HCT116 (cell line): Measurements from ENCODE around the gene NRP1. TPM values are rescaled to one million over a fixed set of nuclear protein-coding genes. Genes with fewer than 3 reads are reported as not detected.

ENCODE experiments used
- ATAC-seq: fragments of 200-7000 bp; cut with Tn5 transposase; 2 replicates; pipeline ENCODE4 v1.9.1; 2020; ENCODE audit warnings: mild to moderate bottlenecking, moderate library complexity
- BruUV-seq: library from RNA; stranded (reverse); fragments of 400-500 nt; replicated peaks from 2 replicates; lab custom pipeline; 2021; lab: Mats Ljungman, UMichigan
- CTCF ChIA-PET: fragments of 300-600 bp; sonication (Branson Sonifier 250); formaldehyde crosslinking; loops from one replicate; lab custom pipeline; 2021; ENCODE audit warnings: antibody characterized with exemption; lab: Charles Lee
- POLR2A ChIA-PET: fragments of 300-600, 350-600 bp; sonication (Branson Sonifier 250); formaldehyde crosslinking; loops from one replicate; lab custom pipeline; 2021; ENCODE audit warnings: antibody characterized with exemption; lab: Charles Lee
- RAD21 ChIA-PET, 2 experiments: fragments of 300-600 bp; sonication (Branson Sonifier 250); formaldehyde crosslinking; loops; one replicate each; lab custom pipeline; 2023; ENCODE audit warnings: low total read pairs in 2 of 2; ENCODE audit not compliant: uncharacterized antibody in 2 of 2, unreplicated experiment in 2 of 2, low non-redundant PET in 1 of 2; lab: Charles Lee
- DNase-seq: peaks from one replicate; pipeline ENCODE4 v3.0.0-alpha.2; 2010; ENCODE audit warnings: low read depth, low spot score
- H2AFZ ChIP-seq: fragments of 200-600 bp; shearing (Covaris generic), sonication (generic); 2 replicates; pipeline ENCODE4 v1.6.1; 2017; ENCODE audit warnings: low read depth, mixed run types, mixed read lengths, antibody characterized with exemption, low read length; ENCODE audit not compliant: poor library complexity, severe bottlenecking
- H3K27ac ChIP-seq: 2 replicates; pipeline ENCODE4 v1.5.1; 2012; ENCODE audit warnings: low read depth, low read length
- H3K27me3 ChIP-seq: fragments of 200-600 bp; sonication (generic); 2 replicates; pipeline ENCODE4 v1.6.1; 2016; ENCODE audit warnings: mixed run types, low read length, mixed read lengths; ENCODE audit not compliant: insufficient read depth
- H3K36me3 ChIP-seq, 2 experiments: fragments of 200-500 bp in 1 of 2; fragments of 200-600 bp in 1 of 2; sonication (Bioruptor generic) in 1 of 2; sonication (generic) in 1 of 2; 2 replicates each; pipeline versions ENCODE4 v1.5.1 to v1.6.1; 2014 to 2016; ENCODE audit warnings: low read length in 2 of 2, inconsistent platforms in 1 of 2, mixed read lengths in 1 of 2, mixed run types in 1 of 2; ENCODE audit not compliant: insufficient read depth in 2 of 2, control insufficient read depth in 1 of 2
- H3K4me1 ChIP-seq, 2 experiments: fragments of 200-600 bp in 1 of 2; sonication (generic) in 1 of 2; 2 replicates each; pipeline versions ENCODE4 v1.5.1 to v1.6.1; 2012 to 2017; ENCODE audit warnings: low read length in 2 of 2, inconsistent platforms in 1 of 2, mild to moderate bottlenecking in 1 of 2, mixed read lengths in 1 of 2, mixed run types in 1 of 2, moderate library complexity in 1 of 2; ENCODE audit not compliant: insufficient read depth in 2 of 2, control insufficient read depth in 1 of 2
- H3K4me2 ChIP-seq: fragments of 200-600 bp; sonication (generic); 2 replicates; pipeline ENCODE4 v1.6.1; 2017; ENCODE audit warnings: mixed run types, low read length, mixed read lengths
- H3K4me3 ChIP-seq, 2 experiments: fragments of 200-600 bp in 1 of 2; sonication (generic) in 1 of 2; replicated peaks in 1 of 2; 2 replicates each; pipeline ENCODE4 v1.5.1; 2011 to 2016; ENCODE audit warnings: low read length in 2 of 2, control low read depth in 1 of 2, low read depth in 1 of 2, mild to moderate bottlenecking in 1 of 2, mixed read lengths in 1 of 2, mixed run types in 1 of 2
- H3K79me2 ChIP-seq: fragments of 200-600 bp; sonication (generic); 2 replicates; pipeline ENCODE4 v1.6.1; 2017; ENCODE audit warnings: mild to moderate bottlenecking, mixed run types, low read length, moderate library complexity, mixed read lengths; ENCODE audit not compliant: insufficient read depth
- H3K9ac ChIP-seq: fragments of 200-600 bp; sonication (generic); 2 replicates; pipeline ENCODE4 v1.6.1; 2016; ENCODE audit warnings: low read length, mixed read lengths
- H3K9me2 ChIP-seq: fragments of 200-600 bp; sonication (generic), shearing (Covaris generic); 2 replicates; pipeline ENCODE4 v1.6.1; 2017; ENCODE audit warnings: mixed run types, mild to moderate bottlenecking, moderate library complexity; ENCODE audit not compliant: insufficient read depth
- H3K9me3 ChIP-seq, 2 experiments: fragments of 200-500 bp in 1 of 2; fragments of 200-600 bp in 1 of 2; sonication (Bioruptor generic) in 1 of 2; sonication (generic) in 1 of 2; 2 replicates each; pipeline ENCODE4 v1.6.1; 2014 to 2017; ENCODE audit warnings: low read length in 2 of 2, mixed read lengths in 2 of 2, inconsistent platforms in 1 of 2, low read depth in 1 of 2, mild to moderate bottlenecking in 1 of 2, mixed run types in 1 of 2, moderate library complexity in 1 of 2; ENCODE audit not compliant: control insufficient read depth in 1 of 2, insufficient read depth in 1 of 2
- H4K20me1 ChIP-seq: fragments of 200-600 bp; sonication (generic), shearing (Covaris generic); 2 replicates; pipeline ENCODE4 v1.6.1; 2017; ENCODE audit warnings: mixed run types, mild to moderate bottlenecking, moderate library complexity; ENCODE audit not compliant: insufficient read depth
- RAD21 ChIP-seq: IDR thresholded peaks from 2 replicates; pipeline ENCODE4 v1.6.1; 2012; ENCODE audit warnings: low read depth, mild to moderate bottlenecking
- ZFX ChIP-seq: fragments of 450-650 bp; IDR thresholded peaks from 2 replicates; pipeline ENCODE4 v1.6.1; 2017
- intact Hi-C: fragments of 100-400 bp; cut with micrococcal nuclease; formaldehyde crosslinking; loops from 2 replicates; pipeline ENCODE4 v1.10.0; 2022
- total RNA-seq: library from RNA; stranded (reverse); gene quantifications from one replicate; pipeline ENCODE4 v1.2.1, GENCODE V29; 2021; ENCODE audit not compliant: unreplicated experiment
- TF ChIP-seq, protein P1 (sequence below): IDR thresholded peaks from 2 replicates; pipeline ENCODE4 v1.6.1; 2011; ENCODE audit warnings: mild to moderate bottlenecking, low read length, moderate library complexity; ENCODE audit not compliant: insufficient replicate concordance; ENCODE audit errors: extremely low read depth

The NRP1 gene
- total RNA-seq, 1 experiment from 2014 or later = 3.8 TPM

DNA sequence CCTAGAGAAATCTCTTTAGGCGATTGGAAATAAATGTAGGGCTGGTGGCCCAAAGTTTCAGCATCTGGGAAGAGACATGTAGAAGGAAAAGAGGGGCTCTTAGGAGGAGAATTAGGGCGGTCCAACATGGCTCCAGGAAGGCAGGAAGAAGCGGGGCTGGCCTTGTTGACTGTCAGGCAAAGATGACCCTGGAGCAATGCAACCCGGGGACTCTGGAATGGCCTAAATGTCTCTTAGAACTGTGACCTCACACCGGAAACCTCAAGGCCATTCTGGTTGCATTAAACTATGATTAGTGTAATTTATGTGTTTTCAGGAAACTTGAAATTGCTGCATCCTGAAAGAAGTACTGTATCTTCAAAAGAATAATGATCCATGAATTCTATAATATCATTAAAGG lies 66.8 kb downstream of the NRP1 start:
- Histone ChIP-seq H3K27me3 (no peaks in the 10 kb centered on the region), H3K36me3 (no peaks in the 10 kb centered on the region), H3K9me3 (no peaks in the 10 kb centered on the region), H4K20me1 (no peaks in the 10 kb centered on the region), H3K27ac (no peak overlapping the region), H3K79me2 (no peaks in the 10 kb centered on the region), H3K9me2 (no peaks in the 10 kb centered on the region), H3K4me3 (no peak overlapping the region), H3K4me1 (peaks cover 15 to 26% of the 10 kb centered on the region in 2 experiments), H3K4me2 (no peak overlapping the region), H3K9ac (no peak overlapping the region), H2AFZ (no peak overlapping the region)
- ATAC-seq (no peak), DNase-seq (no peak)
- intact Hi-C loops = no loop called here
- CTCF ChIA-PET = no interaction called here
- POLR2A ChIA-PET = no interaction called here
- no TSS peak for BruUV-seq
- no peak for TF ChIP-seq ZFX
- RAD21 ChIA-PET = no interaction called here

DNA sequence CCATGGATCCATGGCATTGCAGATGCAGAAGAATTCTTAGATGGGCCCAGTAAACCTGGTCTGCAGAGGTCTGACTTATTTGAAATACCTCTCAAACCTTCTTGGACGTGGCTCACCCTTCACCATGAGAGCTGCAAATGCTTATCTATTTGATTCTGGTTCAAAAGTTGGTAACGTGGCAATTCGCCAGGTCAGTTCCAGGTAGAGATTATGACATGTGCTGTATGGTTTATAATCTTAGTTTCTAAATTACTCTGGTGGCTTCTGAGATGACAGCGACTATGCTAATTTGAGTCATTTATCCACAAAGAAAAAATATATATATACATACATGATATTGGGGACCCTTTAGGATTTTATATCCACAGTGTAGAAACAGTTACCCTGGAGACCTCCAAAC lies 68.8 kb downstream of the NRP1 start:
- POLR2A ChIA-PET = no interaction called here
- H2AFZ ChIP-seq = no peak overlapping the region
- no peak overlapping the region for H3K27ac ChIP-seq
- H4K20me1 ChIP-seq = no peaks in the 10 kb centered on the region
- H3K79me2 ChIP-seq = no peaks in the 10 kb centered on the region
- intact Hi-C loops = no loop called here
- no peak overlapping the region for H3K9ac ChIP-seq
- H3K4me2 ChIP-seq = no peak overlapping the region
- RAD21 ChIA-PET = no interaction called here
- peaks cover 15 to 27% of the 10 kb centered on the region in 2 experiments for H3K4me1 ChIP-seq
- no peaks in the 10 kb centered on the region for H3K9me2 ChIP-seq
- TF ChIP-seq, protein P1, sequence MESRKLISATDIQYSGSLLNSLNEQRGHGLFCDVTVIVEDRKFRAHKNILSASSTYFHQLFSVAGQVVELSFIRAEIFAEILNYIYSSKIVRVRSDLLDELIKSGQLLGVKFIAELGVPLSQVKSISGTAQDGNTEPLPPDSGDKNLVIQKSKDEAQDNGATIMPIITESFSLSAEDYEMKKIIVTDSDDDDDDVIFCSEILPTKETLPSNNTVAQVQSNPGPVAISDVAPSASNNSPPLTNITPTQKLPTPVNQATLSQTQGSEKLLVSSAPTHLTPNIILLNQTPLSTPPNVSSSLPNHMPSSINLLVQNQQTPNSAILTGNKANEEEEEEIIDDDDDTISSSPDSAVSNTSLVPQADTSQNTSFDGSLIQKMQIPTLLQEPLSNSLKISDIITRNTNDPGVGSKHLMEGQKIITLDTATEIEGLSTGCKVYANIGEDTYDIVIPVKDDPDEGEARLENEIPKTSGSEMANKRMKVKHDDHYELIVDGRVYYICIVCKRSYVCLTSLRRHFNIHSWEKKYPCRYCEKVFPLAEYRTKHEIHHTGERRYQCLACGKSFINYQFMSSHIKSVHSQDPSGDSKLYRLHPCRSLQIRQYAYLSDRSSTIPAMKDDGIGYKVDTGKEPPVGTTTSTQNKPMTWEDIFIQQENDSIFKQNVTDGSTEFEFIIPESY = no peak
- TF ChIP-seq RAD21 = no peak
- H3K36me3 ChIP-seq = no peaks in the 10 kb centered on the region
- CTCF ChIA-PET = no interaction called here
- H3K27me3 ChIP-seq = no peaks in the 10 kb centered on the region
- BruUV-seq = no TSS peak
- ATAC-seq = no peak
- DNase-seq = no peak
- no peak overlapping the region for H3K4me3 ChIP-seq
- H3K9me3 ChIP-seq = no peaks in the 10 kb centered on the region
